Hepatocyte (in vitro differentiated cells): ENCODE results near the gene NMNAT2.

ENCODE experiments used
- EZH2 ChIP-seq: fragments of 200-600 bp; sonication (generic); IDR thresholded peaks from 2 replicates; pipeline ENCODE4 v1.6.1; 2016; ENCODE audit warnings: antibody characterized with exemption, mild to moderate bottlenecking, borderline replicate concordance
- TF ChIP-seq, protein P1 (sequence below): fragments of 200-600 bp; sonication (generic); IDR thresholded peaks from 2 replicates; pipeline ENCODE4 v1.5.1; 2016; ENCODE audit warnings: antibody characterized with exemption, mild to moderate bottlenecking; ENCODE audit not compliant: poor library complexity

DNA sequence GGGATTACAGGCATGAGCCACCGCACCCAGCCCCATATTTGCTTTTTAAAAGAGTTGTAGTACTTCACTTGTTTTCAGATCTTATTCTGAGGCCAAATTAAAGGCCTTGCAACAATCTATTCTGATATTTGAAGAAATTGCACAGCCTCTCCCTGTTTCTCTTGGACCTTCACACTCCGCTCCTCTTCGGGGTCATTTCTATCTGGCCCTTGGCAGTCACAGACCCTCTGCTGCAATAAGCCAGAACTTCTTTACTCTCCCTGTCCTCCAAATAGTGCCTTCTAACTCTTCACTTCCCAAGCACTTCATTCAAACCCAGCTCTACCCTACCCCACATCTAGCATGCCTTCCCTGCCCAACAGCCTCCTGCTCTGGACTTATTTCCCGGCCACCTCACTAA, 121.4 kb downstream of the NMNAT2 start:
- TF ChIP-seq EZH2: no peak
- TF ChIP-seq, protein P1, sequence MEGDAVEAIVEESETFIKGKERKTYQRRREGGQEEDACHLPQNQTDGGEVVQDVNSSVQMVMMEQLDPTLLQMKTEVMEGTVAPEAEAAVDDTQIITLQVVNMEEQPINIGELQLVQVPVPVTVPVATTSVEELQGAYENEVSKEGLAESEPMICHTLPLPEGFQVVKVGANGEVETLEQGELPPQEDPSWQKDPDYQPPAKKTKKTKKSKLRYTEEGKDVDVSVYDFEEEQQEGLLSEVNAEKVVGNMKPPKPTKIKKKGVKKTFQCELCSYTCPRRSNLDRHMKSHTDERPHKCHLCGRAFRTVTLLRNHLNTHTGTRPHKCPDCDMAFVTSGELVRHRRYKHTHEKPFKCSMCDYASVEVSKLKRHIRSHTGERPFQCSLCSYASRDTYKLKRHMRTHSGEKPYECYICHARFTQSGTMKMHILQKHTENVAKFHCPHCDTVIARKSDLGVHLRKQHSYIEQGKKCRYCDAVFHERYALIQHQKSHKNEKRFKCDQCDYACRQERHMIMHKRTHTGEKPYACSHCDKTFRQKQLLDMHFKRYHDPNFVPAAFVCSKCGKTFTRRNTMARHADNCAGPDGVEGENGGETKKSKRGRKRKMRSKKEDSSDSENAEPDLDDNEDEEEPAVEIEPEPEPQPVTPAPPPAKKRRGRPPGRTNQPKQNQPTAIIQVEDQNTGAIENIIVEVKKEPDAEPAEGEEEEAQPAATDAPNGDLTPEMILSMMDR: no peak
